Liver (tissue), 9 donors: ENCODE results near the gene PITPNM1. TPM values are rescaled to one million over a fixed set of nuclear protein-coding genes. Genes with fewer than 3 reads are reported as not detected.

ENCODE experiments used
- DNase-seq: peaks from one replicate; pipeline ENCODE4 v3.0.0-alpha.2; 2017; ENCODE audit warnings: low spot score
- H3K27ac ChIP-seq, 2 donors: one replicate each; pipeline ENCODE4 v1.7.0; 2013; ENCODE audit warnings: inconsistent platforms in 2 of 2, low read length in 2 of 2, control low read depth in 1 of 2, low read depth in 1 of 2, mild to moderate bottlenecking in 1 of 2
- H3K27me3 ChIP-seq, 4 donors: one replicate each; pipeline versions ENCODE4 v1.6.1 to v1.7.0; 2013; ENCODE audit warnings: low read length in 3 of 4, inconsistent platforms in 1 of 4, mild to moderate bottlenecking in 1 of 4, moderate library complexity in 1 of 4; ENCODE audit not compliant: control insufficient read depth in 4 of 4, insufficient read depth in 4 of 4
- H3K36me3 ChIP-seq, 4 donors: one replicate each; pipeline versions ENCODE4 v1.6.1 to v1.7.0; 2013; ENCODE audit warnings: low read length in 3 of 4, mild to moderate bottlenecking in 3 of 4, low read depth in 1 of 4, moderate library complexity in 1 of 4; ENCODE audit not compliant: control insufficient read depth in 4 of 4, insufficient read depth in 3 of 4
- H3K4me1 ChIP-seq, 4 donors: one replicate each; pipeline versions ENCODE4 v1.6.1 to v1.7.0; 2013; ENCODE audit warnings: low read length in 3 of 4, mild to moderate bottlenecking in 3 of 4, moderate library complexity in 1 of 4; ENCODE audit not compliant: control insufficient read depth in 4 of 4, insufficient read depth in 4 of 4
- H3K4me3 ChIP-seq, 3 donors: one replicate each; pipeline versions ENCODE4 v1.6.1 to v1.7.0; 2013; ENCODE audit warnings: low read length in 3 of 3, control low read depth in 1 of 3, low read depth in 1 of 3, mild to moderate bottlenecking in 1 of 3
- H3K9ac ChIP-seq, 2 donors: one replicate each; pipeline ENCODE4 v1.7.0; 2013; ENCODE audit warnings: low read length in 2 of 2, mild to moderate bottlenecking in 2 of 2, moderate library complexity in 2 of 2, control low read depth in 1 of 2, low read depth in 1 of 2
- H3K9me3 ChIP-seq, 4 donors: one replicate each; pipeline versions ENCODE4 v1.6.1 to v1.7.0; 2013; ENCODE audit warnings: low read length in 3 of 4; ENCODE audit not compliant: control insufficient read depth in 4 of 4
- ATF3 ChIP-seq: IDR thresholded peaks from 2 replicates; pipeline ENCODE4 v1.6.1; 2016; ENCODE audit warnings: antibody characterized with exemption
- EGR1 ChIP-seq, 2 donors: IDR thresholded peaks; 2 replicates each; pipeline ENCODE4 v1.6.1; 2016 to 2018; ENCODE audit warnings: antibody characterized with exemption in 2 of 2, low read depth in 2 of 2
- FOXA1 ChIP-seq: IDR thresholded peaks from 2 replicates; pipeline ENCODE4 v1.6.1; 2016; ENCODE audit warnings: antibody characterized with exemption
- FOXA2 ChIP-seq: IDR thresholded peaks from 2 replicates; pipeline ENCODE4 v1.6.1; 2016; ENCODE audit warnings: antibody characterized with exemption
- GABPA ChIP-seq, 2 donors: IDR thresholded peaks in 1 of 2; conservative IDR thresholded peaks in 1 of 2; 2 replicates each; pipeline ENCODE4 v1.6.1; 2016; ENCODE audit warnings: antibody characterized with exemption in 2 of 2, mild to moderate bottlenecking in 1 of 2, moderate library complexity in 1 of 2
- HNF4A ChIP-seq, 2 donors: conservative IDR thresholded peaks; 2 replicates each; pipeline ENCODE4 v1.6.1; 2016; ENCODE audit warnings: antibody characterized with exemption in 2 of 2, mild to moderate bottlenecking in 2 of 2
- HNF4G ChIP-seq: IDR thresholded peaks from 2 replicates; pipeline ENCODE4 v1.6.1; 2016; ENCODE audit warnings: antibody characterized with exemption
- JUND ChIP-seq, 2 donors: IDR thresholded peaks; 2 replicates each; pipeline ENCODE4 v1.6.1; 2016; ENCODE audit warnings: antibody characterized with exemption in 2 of 2
- MAX ChIP-seq: IDR thresholded peaks from 2 replicates; pipeline ENCODE4 v1.6.1; 2016; ENCODE audit warnings: antibody characterized with exemption
- NR2F2 ChIP-seq: IDR thresholded peaks from 2 replicates; pipeline ENCODE4 v1.6.1; 2016; ENCODE audit warnings: antibody characterized with exemption
- RAD21 ChIP-seq, 2 donors: IDR thresholded peaks; 2 replicates each; pipeline ENCODE4 v1.6.1; 2016; ENCODE audit warnings: antibody characterized with exemption in 2 of 2, mild to moderate bottlenecking in 2 of 2
- RXRA ChIP-seq, 2 donors: IDR thresholded peaks; 2 replicates each; pipeline ENCODE4 v1.6.1; 2017 to 2018; ENCODE audit warnings: antibody characterized with exemption in 2 of 2, mild to moderate bottlenecking in 1 of 2
- SP1 ChIP-seq: IDR thresholded peaks from 2 replicates; pipeline ENCODE4 v1.6.1; 2018; ENCODE audit warnings: antibody characterized with exemption, mild to moderate bottlenecking
- TAF1 ChIP-seq: conservative IDR thresholded peaks from 2 replicates; pipeline ENCODE4 v1.6.1; 2016; ENCODE audit warnings: antibody characterized with exemption, mild to moderate bottlenecking
- YY1 ChIP-seq: IDR thresholded peaks from 2 replicates; pipeline ENCODE4 v1.6.1; 2016; ENCODE audit warnings: antibody characterized with exemption, mild to moderate bottlenecking
- WGBS: extraction: QIAGEN DNeasy Blood & Tissue Kit; methylation state at CpG from one replicate; pipeline ENCODE4 v1.1.7; 2013; 5-methylcytosine and 5-hydroxymethylcytosine counted together
- polyA plus RNA-seq, 2 donors: library from polyadenylated mRNA; stranded (reverse) in 1 of 2; unstranded in 1 of 2; fragments of 200-250 nt in 1 of 2; fragments of >200 nt in 1 of 2; fragmentation: Nextera tagmentation in 1 of 2; extraction: Ambion mirVana in 1 of 2; gene quantifications; one replicate each; pipeline versions ENCODE4 v1.2.1 to v1.2.3, GENCODE V29; 2013 to 2015
- total RNA-seq, 2 donors: library from RNA; depleted of rRNA; stranded (reverse); fragments of >200 nt; gene quantifications; one replicate each; pipeline ENCODE4 v1.2.3, GENCODE V29; 2014
- TF ChIP-seq, protein P1 (sequence below): fragments of 150-350 bp; IDR thresholded peaks from 2 replicates; pipeline ENCODE4 v1.5.1; 2017; ENCODE audit warnings: improper control_type of control experiment, low read depth, low read length; ENCODE audit not compliant: missing input control
- donor health status: healthy.
- donor health status: healthy.
- donor health status: healthy.
- donor health status: healthy.
- donor health status: healthy.

The PITPNM1 gene
- total and polyA plus RNA-seq, 4 donors: 1.3 to 9.3 (median 5.1) TPM

- Histone ChIP-seq H3K27ac (no peak overlapping the region), H3K9me3 (no peaks in the 10 kb centered on the region), H3K4me1 (peaks cover 4 to 14% (median 5%) of the 10 kb centered on the region in 4 donors), H3K4me3 (no peak overlapping the region), H3K36me3 (peaks cover 0 to 10% (median 2%) of the 10 kb centered on the region in 4 donors), H3K27me3 (no peaks in the 10 kb centered on the region), H3K9ac (no peak overlapping the region)
- no peak for TF ChIP-seq YY1
- no peak for TF ChIP-seq ATF3
- no peak for TF ChIP-seq FOXA2
- no peak for TF ChIP-seq HNF4G
- TF ChIP-seq MAX: no peak
- no peak for TF ChIP-seq TAF1
- no peak for TF ChIP-seq FOXA1
- whole genome bisulfite sequencing: 97% methylated on average over 26 of the region's 26 CpGs
- DNase-seq: no peak
Measured at GRCh38 chr11:67499808-67500483, 5.2 kb downstream of the PITPNM1 start.

- no peak for TF ChIP-seq YY1
- no peak for TF ChIP-seq GABPA (IDR thresholded peaks at IDR 0.05 in 1 of 2, conservative IDR thresholded peaks at IDR 0.05 in 1 of 2)
- TF ChIP-seq RAD21 (IDR thresholded peaks at IDR 0.05): no peak
- TF ChIP-seq, protein P1, sequence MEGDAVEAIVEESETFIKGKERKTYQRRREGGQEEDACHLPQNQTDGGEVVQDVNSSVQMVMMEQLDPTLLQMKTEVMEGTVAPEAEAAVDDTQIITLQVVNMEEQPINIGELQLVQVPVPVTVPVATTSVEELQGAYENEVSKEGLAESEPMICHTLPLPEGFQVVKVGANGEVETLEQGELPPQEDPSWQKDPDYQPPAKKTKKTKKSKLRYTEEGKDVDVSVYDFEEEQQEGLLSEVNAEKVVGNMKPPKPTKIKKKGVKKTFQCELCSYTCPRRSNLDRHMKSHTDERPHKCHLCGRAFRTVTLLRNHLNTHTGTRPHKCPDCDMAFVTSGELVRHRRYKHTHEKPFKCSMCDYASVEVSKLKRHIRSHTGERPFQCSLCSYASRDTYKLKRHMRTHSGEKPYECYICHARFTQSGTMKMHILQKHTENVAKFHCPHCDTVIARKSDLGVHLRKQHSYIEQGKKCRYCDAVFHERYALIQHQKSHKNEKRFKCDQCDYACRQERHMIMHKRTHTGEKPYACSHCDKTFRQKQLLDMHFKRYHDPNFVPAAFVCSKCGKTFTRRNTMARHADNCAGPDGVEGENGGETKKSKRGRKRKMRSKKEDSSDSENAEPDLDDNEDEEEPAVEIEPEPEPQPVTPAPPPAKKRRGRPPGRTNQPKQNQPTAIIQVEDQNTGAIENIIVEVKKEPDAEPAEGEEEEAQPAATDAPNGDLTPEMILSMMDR: no peak
- no peak for TF ChIP-seq EGR1 (IDR thresholded peaks at IDR 0.05; ENCODE audit: low read depth in 2 of 2)
- TF ChIP-seq SP1: no peak
- no peak for TF ChIP-seq JUND (IDR thresholded peaks at IDR 0.05)
- no peak for TF ChIP-seq MAX
- no peak for TF ChIP-seq NR2F2
- TF ChIP-seq HNF4A (conservative IDR thresholded peaks at IDR 0.05): no peak
- no peak for TF ChIP-seq FOXA1
- TF ChIP-seq FOXA2: no peak
- Histone ChIP-seq H3K27me3 (no peaks in the 10 kb centered on the region), H3K4me3 (no peak overlapping the region), H3K9ac (no peak overlapping the region), H3K4me1 (peaks cover 0 to under 1% (median 0%) of the 10 kb centered on the region in 4 donors), H3K36me3 (peaks cover 0 to 12% (median 5%) of the 10 kb centered on the region in 4 donors), H3K27ac (no peak overlapping the region), H3K9me3 (no peaks in the 10 kb centered on the region)
- no peak for DNase-seq
- WGBS: 91% methylated on average over 21 of the region's 21 CpGs
Measured at GRCh38 chr11:67498544-67498972, 6.6 kb downstream of the PITPNM1 start.

DNA sequence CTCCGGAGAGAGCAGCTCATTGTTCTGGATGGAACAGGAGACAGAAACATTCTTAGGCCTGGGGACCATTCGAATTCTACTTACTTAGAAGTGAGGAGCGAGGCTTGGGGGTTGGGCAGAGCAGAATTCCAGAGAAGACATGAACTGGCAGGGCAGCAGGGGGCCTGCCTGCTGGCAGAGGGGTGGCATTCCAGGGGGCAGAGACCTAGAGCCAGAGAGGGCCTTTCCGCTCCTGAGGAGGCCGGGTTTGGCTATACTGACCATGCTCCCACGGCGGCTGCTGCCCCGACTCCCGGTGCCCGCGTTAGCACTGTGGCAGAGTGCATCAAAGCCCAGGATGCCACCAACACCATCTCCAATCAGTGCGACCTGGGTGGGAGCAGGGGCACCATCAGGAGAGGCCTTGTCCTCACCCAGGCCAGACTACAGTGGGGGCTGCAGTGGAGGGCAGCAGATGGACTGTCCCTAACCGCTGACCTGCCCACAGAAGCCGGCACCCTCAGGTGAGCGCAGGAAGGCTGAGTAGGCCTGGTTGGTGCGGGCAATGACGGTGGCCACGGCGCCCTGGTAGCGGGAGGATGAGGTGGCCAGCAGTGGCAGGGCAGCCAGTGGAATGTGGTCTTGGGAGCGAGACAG lies 7.4 kb downstream of the PITPNM1 start:
- Histone ChIP-seq H3K36me3 (peaks cover 0 to 18% (median 6%) of the 10 kb centered on the region in 4 donors), H3K4me1 (no peaks in the 10 kb centered on the region), H3K27me3 (no peaks in the 10 kb centered on the region), H3K4me3 (no peak overlapping the region), H3K9ac (no peak overlapping the region), H3K9me3 (no peaks in the 10 kb centered on the region), H3K27ac (no peak overlapping the region)
- no peak for DNase-seq
- TF ChIP-seq ATF3 (no peak), FOXA2 (no peak), HNF4A (conservative IDR thresholded peaks at IDR 0.05) (no peak), GABPA (IDR thresholded peaks at IDR 0.05 in 1 of 2, conservative IDR thresholded peaks at IDR 0.05 in 1 of 2) (no peak), TAF1 (no peak), HNF4G (no peak), RXRA (IDR thresholded peaks at IDR 0.05) (no peak), NR2F2 (no peak)
- TF ChIP-seq, protein P1: no peak
- WGBS: 96% methylated on average over 21 of the region's 21 CpGs
